Choroid plexus epithelial cell (primary cell): ENCODE measurements around the gene PRICKLE2.
"Not testable (repeated sequence)": the region's sequence is repeated elsewhere in the genome, so short reads cannot be mapped to it uniquely, and the experiment has no call there.

Experiments used
- DNase-seq: peaks from one replicate; pipeline ENCODE4 v3.0.0-alpha.2; 2010; ENCODE audit warnings: low read depth
- H3K4me3 ChIP-seq: 2 replicates; pipeline ENCODE4 v1.5.1; 2011; ENCODE audit warnings: low read depth, mild to moderate bottlenecking, control low read depth, low read length, moderate library complexity
- CTCF ChIP-seq: conservative IDR thresholded peaks from 2 replicates; pipeline ENCODE4 v1.5.1; 2011; ENCODE audit warnings: low read depth, mild to moderate bottlenecking, control low read depth, inconsistent platforms, low read length, moderate library complexity

The PRICKLE2 gene

GRCh38 chr3:64093825-64094712 is 131.2 kb downstream of the PRICKLE2 start:
- no peak for DNase-seq
- no peak for TF ChIP-seq CTCF
- no peak overlapping the region for H3K4me3 ChIP-seq

- DNase-seq = no peak
- no peak for TF ChIP-seq CTCF
- H3K4me3 ChIP-seq = no peak overlapping the region
These were observed 132.1 kb downstream of the PRICKLE2 start for GRCh38 chr3:64093211-64093610.

- H3K4me3 ChIP-seq = no peak overlapping the region
These were observed 133.8 kb downstream of the PRICKLE2 start for GRCh38 chr3:64091501-64091900.

GRCh38 chr3:64089386-64089785 is 135.9 kb downstream of the PRICKLE2 start:
- not testable (repeated sequence) for H3K4me3 ChIP-seq
- DNase-seq = peak; percentile 68

More at GRCh38 chr3:64091501-64091900, 133.8 kb downstream of the PRICKLE2 start:
- no peak for DNase-seq
- TF ChIP-seq CTCF = no peak

GRCh38 chr3:64088408-64089205 is 136.7 kb downstream of the PRICKLE2 start:
- no peak for DNase-seq
- H3K4me3 ChIP-seq = no peak overlapping the region
- no peak for TF ChIP-seq CTCF

- TF ChIP-seq CTCF = no peak
- DNase-seq = no peak
These were observed 138.6 kb downstream of the PRICKLE2 start for GRCh38 chr3:64086479-64087252.

GRCh38 chr3:64084640-64085039 is 140.6 kb downstream of the PRICKLE2 start:
- peak; percentile 57 for DNase-seq
- TF ChIP-seq CTCF = no peak

More at GRCh38 chr3:64086479-64087252, 138.6 kb downstream of the PRICKLE2 start:
- no peak overlapping the region for H3K4me3 ChIP-seq

More at GRCh38 chr3:64084640-64085039, 140.6 kb downstream of the PRICKLE2 start:
- no peak overlapping the region for H3K4me3 ChIP-seq
